Measurements from ENCODE around the gene TMEM161B. TPM values are rescaled to one million over a fixed set of nuclear protein-coding genes. Genes with fewer than 3 reads are reported as not detected.
"Not testable (repeated sequence)": the region's sequence is repeated elsewhere in the genome, so short reads cannot be mapped to it uniquely, and the experiment has no call there.

The TMEM161B gene
- total RNA-seq, 1 experiment from 2014 or later: 36.8 TPM

GRCh38 chr5:88189484-88189883, 79.2 kb downstream of the TMEM161B start:
- not testable (repeated sequence) for DNase-seq (ENCODE audit: extremely low read depth, low read depth)

- DNase-seq (ENCODE audit: extremely low read depth, low read depth): no peak
Observed at GRCh38 chr5:88188458-88189132, 80.0 kb downstream of the TMEM161B start.

- DNase-seq (ENCODE audit: extremely low read depth, low read depth): no peak
Observed at GRCh38 chr5:88183255-88183654, 85.4 kb downstream of the TMEM161B start.

- not testable (repeated sequence) for DNase-seq (ENCODE audit: extremely low read depth, low read depth)
Observed at GRCh38 chr5:88177486-88177885, 91.2 kb downstream of the TMEM161B start.

GRCh38 chr5:88172847-88173758, 95.5 kb downstream of the TMEM161B start:
- DNase-seq (ENCODE audit: extremely low read depth, low read depth): no peak

- DNase-seq (ENCODE audit: extremely low read depth, low read depth): no peak
Observed at GRCh38 chr5:88159591-88159990, 109.1 kb downstream of the TMEM161B start.

- no peak for DNase-seq (ENCODE audit: extremely low read depth, low read depth)
Observed at GRCh38 chr5:88158056-88158455, 110.6 kb downstream of the TMEM161B start.

- no peak for DNase-seq (ENCODE audit: extremely low read depth, low read depth)
Observed at GRCh38 chr5:88154891-88155290, 113.8 kb downstream of the TMEM161B start.

GRCh38 chr5:88150747-88151146, 117.9 kb downstream of the TMEM161B start:
- no peak for DNase-seq (ENCODE audit: extremely low read depth, low read depth)

- DNase-seq (ENCODE audit: extremely low read depth, low read depth): no peak
Observed at GRCh38 chr5:88145611-88146467, 122.8 kb downstream of the TMEM161B start.

- DNase-seq (ENCODE audit: extremely low read depth, low read depth): no peak
Observed at GRCh38 chr5:88145221-88145610, 123.4 kb downstream of the TMEM161B start.

Small RNA genes within 50 kb of the gene (small RNA-seq; reads per million reads assigned to genes)
- 0 reads per million in 2 experiments for gene RNA5SP187

Measured in NCI-H460 (cell line).